ENCODE results near the gene MGMT. TPM values are rescaled to one million over a fixed set of nuclear protein-coding genes. Genes with fewer than 3 reads are reported as not detected.

Gene MGMT
- total RNA-seq, 5 donors from 2014 or later (not counting 1 experiment from before 2014, with no cell fraction given) = 16.6 to 24.6 (median 21.1) TPM

DNA sequence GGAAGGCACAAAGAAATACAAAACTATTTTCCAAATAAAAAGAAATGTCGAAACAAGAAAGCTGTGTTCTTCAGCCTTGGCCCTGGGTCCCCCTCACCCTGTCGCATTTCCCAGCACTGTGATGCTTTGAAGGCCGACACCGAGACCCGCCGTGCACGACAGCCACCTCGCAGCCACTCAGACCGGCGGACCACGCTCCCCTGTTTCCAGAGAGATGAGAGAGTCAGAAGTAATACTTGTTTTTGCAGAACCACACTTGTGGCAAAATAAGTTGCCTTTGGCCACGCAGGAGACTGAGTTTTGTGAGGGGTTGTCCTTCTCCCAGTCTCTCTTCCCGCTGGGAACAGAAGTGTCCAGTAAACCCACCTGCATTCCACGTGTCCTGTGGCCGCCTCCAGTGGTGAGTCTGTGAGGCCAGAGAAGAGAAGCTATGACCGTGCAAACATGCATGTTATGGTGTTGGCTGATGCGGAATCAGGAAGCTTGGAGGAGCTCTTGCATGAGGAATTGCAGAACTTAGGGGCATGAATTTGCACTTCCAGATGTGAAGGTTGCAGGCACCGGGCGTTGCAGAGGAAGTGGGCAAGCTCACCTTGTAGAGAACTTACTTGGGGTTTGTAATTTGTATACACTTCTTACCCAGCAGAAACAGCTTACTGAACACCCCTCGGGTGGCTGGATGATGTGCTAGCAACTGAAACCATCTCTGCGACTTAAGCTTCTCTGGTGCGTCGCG, 302.5 kb downstream of the MGMT start:
- no peak overlapping the region for H3K27ac Mint-ChIP-seq
- Histone ChIP-seq H3K27me3 (replicated peaks in 1 of 2; ENCODE audit: control insufficient read depth in 2 of 2, extremely low read depth in 1 of 2, insufficient read depth in 2 of 2, low read length in 1 of 2) (no peaks in the 10 kb centered on the region), H3K4me1 (ENCODE audit: control insufficient read depth in 1 of 2, extremely low read depth in 1 of 2, insufficient read depth in 2 of 2, low read length in 2 of 2) (no peaks in the 10 kb centered on the region), H3K27ac (ENCODE audit: low read length) (no peak overlapping the region), H3K4me3 (ENCODE audit: control insufficient read depth in 1 of 2, extremely low read depth in 1 of 2, low read length in 1 of 2) (no peak overlapping the region), H3K9me3 (no peaks in the 10 kb centered on the region), H3K36me3 (ENCODE audit: control insufficient read depth in 2 of 2, extremely low read depth in 1 of 2, insufficient read depth in 1 of 2, low read length in 1 of 2) (peaks cover 2 to 4% of the 10 kb centered on the region in 2 donors)
- peak in 1 of 35 experiments; percentile 17 for DNase-seq
- ATAC-seq (replicated peaks in 1 of 4) = no peak
- H3K4me1 Mint-ChIP-seq = no peaks in the 10 kb centered on the region
- peaks cover 0 to 4% (median 0%) of the 10 kb centered on the region in 3 donors for H3K9me3 Mint-ChIP-seq
- POLR2A ChIA-PET = no interaction called here
- 92% methylated on average over 19 of the region's 24 CpGs for WGBS (ENCODE audit: insufficient coverage)
- H3K27me3 Mint-ChIP-seq = no peaks in the 10 kb centered on the region
- H3K36me3 Mint-ChIP-seq = peaks cover 66% of the 10 kb centered on the region
- CTCF ChIA-PET = no interaction called here
- no peak overlapping the region for H3K4me3 Mint-ChIP-seq

DNA sequence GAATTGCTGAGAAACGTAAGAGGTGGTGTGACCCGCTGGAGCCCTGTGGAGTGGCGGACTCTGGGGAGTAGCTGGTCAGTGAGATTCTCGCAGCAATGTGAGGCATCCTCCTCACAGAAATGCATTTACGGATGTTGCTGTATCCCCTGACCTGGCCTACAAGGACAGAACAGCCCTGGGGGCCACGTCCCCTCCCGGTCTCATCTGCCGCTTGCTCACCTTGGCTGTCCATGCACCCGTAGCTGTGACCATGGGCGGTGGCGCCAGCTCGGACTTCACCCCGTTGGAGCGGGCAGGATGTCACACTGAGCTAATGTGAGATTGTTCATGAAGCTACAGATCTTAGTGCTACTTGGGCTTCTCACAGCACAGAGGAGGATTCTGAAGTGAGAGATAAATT, 303.2 kb downstream of the MGMT start:
- no peaks in the 10 kb centered on the region for H3K4me1 ChIP-seq (ENCODE audit: control insufficient read depth in 1 of 2, extremely low read depth in 1 of 2, insufficient read depth in 2 of 2, low read length in 2 of 2)
- no peaks in the 10 kb centered on the region for H3K4me1 Mint-ChIP-seq
- H3K36me3 ChIP-seq (ENCODE audit: control insufficient read depth in 2 of 2, extremely low read depth in 1 of 2, insufficient read depth in 1 of 2, low read length in 1 of 2) = peaks cover 2 to 4% of the 10 kb centered on the region in 2 donors
- ATAC-seq (replicated peaks in 1 of 4) = no peak
- no peak overlapping the region for H3K4me3 ChIP-seq (ENCODE audit: control insufficient read depth in 1 of 2, extremely low read depth in 1 of 2, low read length in 1 of 2)
- H3K4me3 Mint-ChIP-seq = no peak overlapping the region
- no peaks in the 10 kb centered on the region for H3K27me3 Mint-ChIP-seq
- H3K9me3 ChIP-seq = no peaks in the 10 kb centered on the region
- DNase-seq = peak in 1 of 35 experiments; percentile 17
- H3K27me3 ChIP-seq (replicated peaks in 1 of 2; ENCODE audit: control insufficient read depth in 2 of 2, extremely low read depth in 1 of 2, insufficient read depth in 2 of 2, low read length in 1 of 2) = no peaks in the 10 kb centered on the region
- CTCF ChIA-PET = no interaction called here
- no peak overlapping the region for H3K27ac Mint-ChIP-seq
- peaks cover 62% of the 10 kb centered on the region for H3K36me3 Mint-ChIP-seq
- H3K27ac ChIP-seq (ENCODE audit: low read length) = no peak overlapping the region
- WGBS (ENCODE audit: insufficient coverage) = 89% methylated on average over 11 of the region's 14 CpGs
- H3K9me3 Mint-ChIP-seq = peaks cover 0 to 4% (median 0%) of the 10 kb centered on the region in 3 donors
- POLR2A ChIA-PET = no interaction called here

DNA sequence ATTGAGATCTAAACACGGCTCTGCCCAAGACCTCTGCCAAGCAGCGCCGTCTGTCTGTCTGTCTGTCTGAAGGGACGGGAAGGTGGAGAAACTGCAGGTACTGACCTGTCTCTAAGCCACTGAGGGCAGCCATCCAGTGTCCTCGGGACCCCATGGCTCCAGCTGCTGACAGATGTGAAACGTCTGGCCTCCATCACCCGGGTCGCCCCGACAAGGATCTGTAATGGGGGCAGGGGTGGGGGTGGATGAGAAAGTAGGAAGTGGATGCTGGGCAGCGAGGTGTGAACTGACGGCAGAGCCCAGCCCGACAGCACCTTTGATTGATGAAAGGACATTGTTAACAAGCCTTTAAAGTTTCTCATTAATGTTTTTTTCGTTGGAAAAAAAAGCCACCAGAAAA, 304.0 kb downstream of the MGMT start:
- DNase-seq = peak in 1 of 35 experiments; percentile 13
- Mint-ChIP-seq H3K27me3 (no peaks in the 10 kb centered on the region), H3K4me1 (no peaks in the 10 kb centered on the region), H3K4me3 (no peak overlapping the region), H3K27ac (no peak overlapping the region), H3K36me3 (peaks cover 61% of the 10 kb centered on the region), H3K9me3 (peaks cover 0 to 4% (median 0%) of the 10 kb centered on the region in 3 donors)
- peaks cover 2 to 4% of the 10 kb centered on the region in 2 donors for H3K36me3 ChIP-seq (ENCODE audit: control insufficient read depth in 2 of 2, extremely low read depth in 1 of 2, insufficient read depth in 1 of 2, low read length in 1 of 2)
- no peak overlapping the region for H3K4me3 ChIP-seq (ENCODE audit: control insufficient read depth in 1 of 2, extremely low read depth in 1 of 2, low read length in 1 of 2)
- POLR2A ChIA-PET = no interaction called here
- H3K9me3 ChIP-seq = no peaks in the 10 kb centered on the region
- no peaks in the 10 kb centered on the region for H3K27me3 ChIP-seq (replicated peaks in 1 of 2; ENCODE audit: control insufficient read depth in 2 of 2, extremely low read depth in 1 of 2, insufficient read depth in 2 of 2, low read length in 1 of 2)
- no peaks in the 10 kb centered on the region for H3K4me1 ChIP-seq (ENCODE audit: control insufficient read depth in 1 of 2, extremely low read depth in 1 of 2, insufficient read depth in 2 of 2, low read length in 2 of 2)
- H3K27ac ChIP-seq (ENCODE audit: low read length) = no peak overlapping the region
- 96% methylated on average over 4 of the region's 13 CpGs for WGBS (ENCODE audit: insufficient coverage)
- no peak for ATAC-seq (replicated peaks in 1 of 4)
- CTCF ChIA-PET = no interaction called here

DNA sequence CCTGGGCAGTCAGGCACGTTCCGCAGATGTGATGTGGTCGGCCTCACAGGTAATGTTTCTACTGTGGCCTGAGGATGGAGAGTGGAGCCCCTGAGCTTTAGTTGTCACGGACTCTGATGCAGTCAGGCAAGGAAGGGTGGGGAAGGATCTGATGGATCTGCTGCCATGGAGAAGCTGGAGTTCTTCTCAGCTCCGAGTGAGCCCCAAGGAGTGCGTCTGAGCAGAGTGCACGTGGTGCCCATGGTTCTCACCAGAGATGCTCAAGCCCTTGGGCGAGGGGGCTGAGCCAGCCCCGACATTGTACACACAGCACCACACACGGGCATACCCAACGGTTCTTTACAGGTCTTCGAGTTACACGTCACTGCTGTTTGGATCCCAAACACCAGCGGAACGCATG, 304.5 kb downstream of the MGMT start:
- Mint-ChIP-seq H3K27ac (no peak overlapping the region), H3K36me3 (peaks cover 59% of the 10 kb centered on the region), H3K27me3 (no peaks in the 10 kb centered on the region), H3K9me3 (peaks cover 0 to 4% (median 4%) of the 10 kb centered on the region in 3 donors), H3K4me3 (no peak overlapping the region), H3K4me1 (no peaks in the 10 kb centered on the region)
- CTCF ChIA-PET = no interaction called here
- peaks cover 2 to 4% of the 10 kb centered on the region in 2 donors for H3K36me3 ChIP-seq (ENCODE audit: control insufficient read depth in 2 of 2, extremely low read depth in 1 of 2, insufficient read depth in 1 of 2, low read length in 1 of 2)
- peak in 1 of 35 experiments; percentile 7 for DNase-seq
- H3K27ac ChIP-seq (ENCODE audit: low read length) = no peak overlapping the region
- H3K9me3 ChIP-seq = no peaks in the 10 kb centered on the region
- no peaks in the 10 kb centered on the region for H3K27me3 ChIP-seq (replicated peaks in 1 of 2; ENCODE audit: control insufficient read depth in 2 of 2, extremely low read depth in 1 of 2, insufficient read depth in 2 of 2, low read length in 1 of 2)
- WGBS (ENCODE audit: insufficient coverage) = 94% methylated on average over 12 of the region's 15 CpGs
- POLR2A ChIA-PET = no interaction called here
- H3K4me3 ChIP-seq (ENCODE audit: control insufficient read depth in 1 of 2, extremely low read depth in 1 of 2, low read length in 1 of 2) = no peak overlapping the region
- H3K4me1 ChIP-seq (ENCODE audit: control insufficient read depth in 1 of 2, extremely low read depth in 1 of 2, insufficient read depth in 2 of 2, low read length in 2 of 2) = no peaks in the 10 kb centered on the region
- ATAC-seq (replicated peaks in 1 of 4) = no peak

DNA sequence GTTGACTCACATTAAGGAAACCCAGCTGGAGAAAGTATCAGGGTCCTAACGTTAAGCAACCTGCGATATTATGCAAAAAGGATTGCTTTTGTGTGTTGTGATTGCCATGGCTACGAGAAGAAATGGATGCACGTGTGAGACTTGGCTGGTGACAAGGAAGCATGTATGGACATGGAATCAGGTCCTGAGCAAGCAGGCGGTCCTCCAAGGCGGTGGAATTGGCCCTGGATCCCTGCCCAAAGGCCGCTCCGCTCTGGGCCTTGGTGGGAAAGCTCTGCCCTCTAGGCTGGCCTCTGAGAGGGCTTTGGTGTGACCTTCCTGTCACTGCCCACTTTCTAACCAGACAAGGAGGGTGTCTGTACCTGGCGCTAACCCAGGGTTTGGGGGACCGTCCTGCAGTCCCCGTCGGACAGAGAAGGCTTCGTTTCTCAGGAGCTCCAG, 305.0 kb downstream of the MGMT start:
- no peak overlapping the region for H3K4me3 Mint-ChIP-seq
- no peaks in the 10 kb centered on the region for H3K4me1 Mint-ChIP-seq
- peaks cover 59% of the 10 kb centered on the region for H3K36me3 Mint-ChIP-seq
- Histone ChIP-seq H3K4me3 (ENCODE audit: control insufficient read depth in 1 of 2, extremely low read depth in 1 of 2, low read length in 1 of 2) (no peak overlapping the region), H3K9me3 (no peaks in the 10 kb centered on the region), H3K4me1 (ENCODE audit: control insufficient read depth in 1 of 2, extremely low read depth in 1 of 2, insufficient read depth in 2 of 2, low read length in 2 of 2) (no peaks in the 10 kb centered on the region), H3K36me3 (ENCODE audit: control insufficient read depth in 2 of 2, extremely low read depth in 1 of 2, insufficient read depth in 1 of 2, low read length in 1 of 2) (peaks cover 2 to 4% of the 10 kb centered on the region in 2 donors), H3K27ac (ENCODE audit: low read length) (no peak overlapping the region), H3K27me3 (replicated peaks in 1 of 2; ENCODE audit: control insufficient read depth in 2 of 2, extremely low read depth in 1 of 2, insufficient read depth in 2 of 2, low read length in 1 of 2) (no peaks in the 10 kb centered on the region)
- ATAC-seq (replicated peaks in 1 of 4) (no peak), DNase-seq (peak in 1 of 35 experiments; percentile 8)
- H3K27me3 Mint-ChIP-seq = no peaks in the 10 kb centered on the region
- ChIA-PET POLR2A (no interaction called here), CTCF (no interaction called here)
- peaks cover 4 to 8% (median 7%) of the 10 kb centered on the region in 3 donors for H3K9me3 Mint-ChIP-seq
- 84% methylated on average over 12 of the region's 13 CpGs for WGBS (ENCODE audit: insufficient coverage)
- H3K27ac Mint-ChIP-seq = no peak overlapping the region

DNA sequence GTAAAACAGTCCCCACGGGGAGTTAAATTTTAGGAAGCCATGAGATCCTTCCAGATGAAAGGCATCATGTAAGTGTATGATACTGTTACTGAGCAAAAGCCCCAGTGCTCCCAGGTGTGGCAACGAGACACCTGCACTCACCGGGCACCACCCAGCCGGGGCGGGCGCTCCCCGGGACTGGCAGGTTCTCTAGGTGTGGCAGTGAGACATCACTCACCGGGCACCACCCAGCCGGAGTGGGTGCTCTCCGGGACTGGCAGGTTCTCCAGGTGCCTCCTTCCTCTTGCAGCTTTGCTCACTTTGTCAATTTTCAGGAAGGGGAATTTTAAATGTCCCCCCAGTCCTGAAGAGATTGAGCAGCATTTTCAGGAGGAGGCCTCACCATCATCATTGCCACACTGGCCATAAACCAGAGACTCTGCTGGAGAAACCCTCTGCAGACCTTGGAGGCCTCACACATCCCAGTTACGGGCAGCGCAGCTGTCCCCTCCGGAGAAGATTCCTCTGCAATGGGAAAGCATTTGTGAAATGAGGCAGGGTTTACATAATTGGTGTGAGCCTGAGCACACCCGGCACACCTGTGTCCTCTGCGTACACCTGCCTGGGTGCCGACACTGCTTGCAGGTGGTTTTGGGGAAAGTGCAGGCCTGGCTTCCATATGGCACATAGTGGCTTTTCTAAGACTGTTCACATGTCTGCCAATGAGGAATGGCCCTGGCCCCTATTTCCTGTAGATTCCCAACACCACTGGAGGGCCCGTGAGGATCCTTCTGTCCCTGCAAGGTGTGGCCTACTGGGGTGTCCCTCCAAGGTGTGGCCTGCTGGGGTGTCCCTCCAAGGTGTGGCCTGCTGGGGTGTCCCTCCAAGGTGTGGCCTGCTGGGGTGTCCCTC, 305.7 kb downstream of the MGMT start:
- H3K4me1 ChIP-seq (ENCODE audit: control insufficient read depth in 1 of 2, extremely low read depth in 1 of 2, insufficient read depth in 2 of 2, low read length in 2 of 2) = no peaks in the 10 kb centered on the region
- H3K27ac ChIP-seq (ENCODE audit: low read length) = no peak overlapping the region
- Mint-ChIP-seq H3K27me3 (no peaks in the 10 kb centered on the region), H3K9me3 (peaks cover 4 to 14% (median 10%) of the 10 kb centered on the region in 3 donors), H3K27ac (no peak overlapping the region), H3K36me3 (peaks cover 57% of the 10 kb centered on the region), H3K4me1 (no peaks in the 10 kb centered on the region), H3K4me3 (no peak overlapping the region)
- WGBS (ENCODE audit: insufficient coverage) = 85% methylated on average over 16 of the region's 17 CpGs
- H3K9me3 ChIP-seq = no peaks in the 10 kb centered on the region
- CTCF ChIA-PET = no interaction called here
- ATAC-seq (replicated peaks in 1 of 4) = no peak
- no peak overlapping the region for H3K4me3 ChIP-seq (ENCODE audit: control insufficient read depth in 1 of 2, extremely low read depth in 1 of 2, low read length in 1 of 2)
- POLR2A ChIA-PET = no interaction called here
- DNase-seq = no peak
- peaks cover 0 to 2% of the 10 kb centered on the region in 2 donors for H3K36me3 ChIP-seq (ENCODE audit: control insufficient read depth in 2 of 2, extremely low read depth in 1 of 2, insufficient read depth in 1 of 2, low read length in 1 of 2)
- no peaks in the 10 kb centered on the region for H3K27me3 ChIP-seq (replicated peaks in 1 of 2; ENCODE audit: control insufficient read depth in 2 of 2, extremely low read depth in 1 of 2, insufficient read depth in 2 of 2, low read length in 1 of 2)

Measured in T-cell (primary cell).